K562 (cell line): Measurements from ENCODE around the gene SLC39A6. TPM values are rescaled to one million over a fixed set of nuclear protein-coding genes. Genes with fewer than 3 reads are reported as not detected.

Experiments
- ATAC-seq: fragments of 200-7000 bp; cut with Tn5 transposase; 3 replicates; pipeline ENCODE4 v1.9.1; 2020; ENCODE audit warnings: moderate library complexity
- BruUV-seq: library from RNA; stranded (reverse); fragments of 400-500 nt; replicated peaks from 2 replicates; lab custom pipeline; 2021; lab: Mats Ljungman, UMichigan
- CTCF ChIA-PET: fragments of 300-600 bp; formaldehyde crosslinking; extraction: SDS; loops from one replicate; lab custom pipeline; 2021; ENCODE audit warnings: low intra/inter-chr PET ratio; lab: Yijun Ruan, JAX
- POLR2A ChIA-PET: fragments of 300-600, 350-650 bp; sonication (Branson Sonifier 250); formaldehyde crosslinking; extraction: SDS; loops from one replicate; lab custom pipeline; 2021; ENCODE audit warnings: antibody characterized with exemption, inconsistent platforms; lab: Yijun Ruan, JAX
- DNase-seq, 4 experiments: peaks; one replicate each; pipeline versions ENCODE4 v3.0.0 to v3.0.0-alpha.2; 2011 to 2018; ENCODE audit warnings: low spot score in 3 of 4, mixed read lengths in 3 of 4; ENCODE audit errors: extremely low read depth in 1 of 4
- FAIRE-seq: peaks from 2 replicates; lab custom pipeline; 2011; peaks lifted over from hg19 to GRCh38; lab: Jason Lieb, UNC
- H2AFZ ChIP-seq: 2 replicates; pipeline ENCODE4 v1.6.0; 2011; ENCODE audit warnings: low read depth, low read length, control low read depth, inconsistent platforms
- H3K27ac ChIP-seq: fragments of 200-600 bp; 3 replicates; pipeline ENCODE4 v1.8.0; 2011; ENCODE audit warnings: low read depth, mild to moderate bottlenecking, control low read depth, inconsistent platforms, low read length, moderate library complexity, mixed read lengths; ENCODE audit errors: extremely low read depth
- H3K27me3 ChIP-seq, 2 experiments: fragments of 300-600 bp in 1 of 2; 2 replicates in 1 of 2; 3 replicates in 1 of 2; pipeline versions ENCODE4 v1.6.0 to v1.8.0; 2011; ENCODE audit warnings: inconsistent platforms in 2 of 2, low read length in 2 of 2, mild to moderate bottlenecking in 1 of 2, mixed read lengths in 1 of 2, moderate library complexity in 1 of 2; ENCODE audit not compliant: control insufficient read depth in 2 of 2, insufficient read depth in 2 of 2
- H3K36me3 ChIP-seq: fragments of 300-600 bp; 3 replicates; pipeline ENCODE4 v1.8.0; 2011; ENCODE audit warnings: mild to moderate bottlenecking, low read length, inconsistent platforms; ENCODE audit not compliant: control insufficient read depth, insufficient read depth
- H3K4me1 ChIP-seq, 2 experiments: fragments of 200-600 bp in 1 of 2; replicated peaks in 1 of 2; 2 replicates in 1 of 2; 3 replicates in 1 of 2; pipeline versions ENCODE4 v1.5.1 to v1.8.0; 2011; ENCODE audit warnings: inconsistent platforms in 2 of 2, low read length in 2 of 2, mild to moderate bottlenecking in 1 of 2, mixed read lengths in 1 of 2, moderate library complexity in 1 of 2; ENCODE audit not compliant: control insufficient read depth in 2 of 2, insufficient read depth in 2 of 2
- H3K4me2 ChIP-seq: 2 replicates; pipeline ENCODE4 v1.6.1; 2011; ENCODE audit warnings: low read length, control low read depth, inconsistent platforms, mixed read lengths; ENCODE audit not compliant: insufficient read depth
- H3K4me3 ChIP-seq: fragments of 200-600 bp; sonication (generic), shearing (Covaris generic); 2 replicates; pipeline ENCODE4 v1.5.1; 2016; ENCODE audit warnings: control low read depth, inconsistent platforms
- H3K79me2 ChIP-seq: fragments of 200-600 bp; 3 replicates; pipeline ENCODE4 v1.8.0; 2011; ENCODE audit warnings: low read length, inconsistent platforms; ENCODE audit not compliant: control insufficient read depth, insufficient read depth
- H3K9ac ChIP-seq, 2 experiments: 2 replicates each; pipeline versions ENCODE4 v1.6.0 to v1.6.1; 2011; ENCODE audit warnings: low read depth in 2 of 2, low read length in 2 of 2, control low read depth in 1 of 2, inconsistent platforms in 1 of 2, mild to moderate bottlenecking in 1 of 2, mixed read lengths in 1 of 2; ENCODE audit not compliant: insufficient read depth in 1 of 2
- H3K9me1 ChIP-seq: one replicate; pipeline ENCODE4 v1.6.0; 2011; ENCODE audit warnings: inconsistent platforms, mild to moderate bottlenecking, low read length, moderate library complexity; ENCODE audit not compliant: control insufficient read depth, insufficient read depth
- H3K9me3 ChIP-seq: replicated peaks from 2 replicates; pipeline ENCODE4 v1.5.1; 2011; ENCODE audit warnings: low read depth, low read length, inconsistent platforms; ENCODE audit not compliant: control insufficient read depth, insufficient read depth
- H4K20me1 ChIP-seq: replicated peaks from 2 replicates; pipeline ENCODE4 v1.6.1; 2011; ENCODE audit warnings: low read length, inconsistent platforms, mixed read lengths; ENCODE audit not compliant: control insufficient read depth, insufficient read depth
- CREB3 ChIP-seq: fragments of 450-650 bp; conservative IDR thresholded peaks from 2 replicates; pipeline ENCODE4 v1.6.1; 2016; ENCODE audit warnings: missing genetic modification characterization, low read depth, mild to moderate bottlenecking, missing compliant biosample characterization, moderate library complexity
- FOS ChIP-seq: IDR thresholded peaks from 3 replicates; pipeline ENCODE4 v1.6.1; 2011; ENCODE audit not compliant: insufficient read length; ENCODE audit errors: extremely low read depth
- KLF6 ChIP-seq: fragments of 250-450 bp; sonication (Bioruptor Pico); IDR thresholded peaks from 2 replicates; pipeline ENCODE4 v1.4.0; 2020; ENCODE audit warnings: mild to moderate bottlenecking, moderate library complexity, borderline replicate concordance
- LEF1 ChIP-seq: fragments of 450-650 bp; IDR thresholded peaks from 2 replicates; pipeline ENCODE4 v1.6.1; 2016; ENCODE audit warnings: mild to moderate bottlenecking
- MLX ChIP-seq, 2 experiments: fragments of 450-650 bp in 1 of 2; sonication (generic) in 1 of 2; formaldehyde crosslinking; conservative IDR thresholded peaks; 2 replicates each; pipeline versions ENCODE4 v1.4.0 to v1.8.1; 2020 to 2022; ENCODE audit warnings: mild to moderate bottlenecking in 1 of 2, missing genetic modification reagents in 1 of 2
- MTF1 ChIP-seq: fragments of 250-450 bp; sonication (Bioruptor Pico); IDR thresholded peaks from 2 replicates; pipeline ENCODE4 v1.9.0; 2021; ENCODE audit warnings: moderate library complexity, mild to moderate bottlenecking, inconsistent platforms, borderline replicate concordance
- NCOA4 ChIP-seq: fragments of 450-650 bp; IDR thresholded peaks from 2 replicates; pipeline ENCODE4 v1.6.1; 2018; ENCODE audit warnings: mild to moderate bottlenecking; ENCODE audit not compliant: partially characterized antibody
- PHB2 ChIP-seq: fragments of 450-650 bp; IDR thresholded peaks from 2 replicates; pipeline ENCODE4 v1.6.1; 2017; ENCODE audit warnings: low read depth
- PHF8 ChIP-seq: fragments of 200-600 bp; sonication (generic); IDR thresholded peaks from 2 replicates; pipeline ENCODE4 v1.6.1; 2012; ENCODE audit warnings: mixed run types, mild to moderate bottlenecking, inconsistent platforms, low read length, moderate library complexity, borderline replicate concordance
- SRSF7 ChIP-seq: fragments of 200-400 bp; formaldehyde crosslinking; optimal IDR thresholded peaks from 2 replicates; pipeline ENCODE3; 2017; ENCODE audit warnings: mild to moderate bottlenecking, low read depth, low read length
- ZNF408 ChIP-seq: fragments of 250-450 bp; sonication (Bioruptor Pico); IDR thresholded peaks from 2 replicates; pipeline ENCODE4 v1.4.0; 2020; ENCODE audit warnings: low read depth, mild to moderate bottlenecking, moderate library complexity
- ZNF644 ChIP-seq: fragments of 200-800 bp; sonication (Bioruptor generic); IDR thresholded peaks from 2 replicates; pipeline ENCODE4 v1.6.1; 2016; ENCODE audit warnings: low read depth, missing genetic modification characterization, missing compliant biosample characterization
- WGBS: fragments of 100-300 bp; shearing (Covaris generic); methylation state at CpG from one replicate; pipeline ENCODE4 v1.1.6; 2016; ENCODE audit warnings: low coverage, mixed read lengths; ENCODE audit not compliant: insufficient coverage; ENCODE audit errors: missing lambda C conversion rate; 5-methylcytosine and 5-hydroxymethylcytosine counted together
- in situ Hi-C: fragments of 300-500 bp; cut with MboI; formaldehyde crosslinking; loops from 4 replicates; pipeline ENCODE4 v1.15.0; 2018; ENCODE audit warnings: inconsistent platforms, mixed read lengths
- intact Hi-C: fragments of 100-400 bp; cut with micrococcal nuclease; formaldehyde crosslinking; loops from 2 replicates; pipeline ENCODE4 v1.14.2; 2022
- polyA plus RNA-seq, 8 experiments: library from polyadenylated mRNA; depleted of rRNA in 4 of 8; stranded (reverse) in 5 of 8; unstranded in 3 of 8; fragments of >200 nt; fragmentation: Nextera tagmentation in 2 of 8; fragmentation: Illumina TruSeq in 1 of 8; extraction: Ambion mirVana in 2 of 8; extraction: Trizol in 1 of 8; gene quantifications; 2 replicates each; pipeline versions ENCODE4 v1.2.1 to v1.2.3, GENCODE V29; 2011 to 2014; ENCODE audit warnings: inconsistent platforms in 1 of 8, missing spikeins in 1 of 8
- total RNA-seq, 7 experiments: library from RNA; depleted of rRNA in 6 of 7; stranded (reverse); fragments of >200 nt in 6 of 7; fragmentation: Illumina TruSeq in 2 of 7; extraction: Trizol in 2 of 7; gene quantifications; 2 replicates each; pipeline versions ENCODE4 v1.2.1 to v1.2.3, GENCODE V29; 2011 to 2021; ENCODE audit warnings: low replicate concordance in 1 of 7
- TF ChIP-seq, protein P1 (sequence below): fragments of 200-400 bp; formaldehyde crosslinking; IDR thresholded peaks from 2 replicates; pipeline ENCODE4 v1.6.1; 2017; ENCODE audit warnings: mild to moderate bottlenecking, low read depth, low read length, moderate library complexity
- TF ChIP-seq, protein P2 (sequence below): fragments of 450-650 bp; IDR thresholded peaks from 2 replicates; pipeline ENCODE4 v1.6.1; 2016; ENCODE audit warnings: low read depth, mild to moderate bottlenecking, moderate library complexity
- TF ChIP-seq, protein P3 (sequence below): fragments of 250-450 bp; sonication (Bioruptor Pico); IDR thresholded peaks from 2 replicates; pipeline ENCODE4 v1.9.0; 2021; ENCODE audit warnings: mild to moderate bottlenecking

The SLC39A6 gene
- total and polyA plus RNA-seq, 9 of the 15 experiments (the other 6 are each of a cell fraction or from before 2014, with no cell fraction given) = 5.6 to 23.8 (median 17.4) TPM

DNA sequence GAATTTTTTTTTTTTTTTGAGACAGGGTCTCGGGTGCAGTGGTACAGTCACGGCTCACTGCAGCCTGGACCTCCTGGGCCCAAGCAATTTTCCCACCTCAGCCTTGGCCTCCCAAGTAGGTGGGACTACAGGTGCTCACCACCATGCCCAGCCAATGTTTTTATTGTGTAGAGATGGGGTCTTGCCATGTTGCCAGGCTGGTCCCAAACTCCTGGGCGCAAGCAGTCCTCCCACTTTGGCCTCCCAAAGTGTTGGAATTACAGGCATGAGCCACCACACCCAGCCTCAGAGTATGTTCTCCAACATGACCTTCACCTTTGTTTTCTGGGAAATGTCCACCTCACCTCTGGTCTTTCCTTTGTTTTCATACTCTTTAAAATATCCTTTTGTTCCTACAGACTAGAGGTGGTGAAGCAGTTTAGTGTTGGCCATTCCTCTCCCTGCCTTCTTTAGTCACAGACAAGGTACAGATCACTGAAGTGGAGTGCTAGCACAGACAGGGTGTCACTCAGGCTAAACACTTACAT is 38.6 kb upstream of the SLC39A6 start:
- 94% methylated on average over 3 of the region's 3 CpGs for WGBS
- no peaks in the 10 kb centered on the region for H3K9me1 ChIP-seq
- no peaks in the 10 kb centered on the region for H3K4me1 ChIP-seq
- ATAC-seq (peak; percentile 19; the same call in 1 of the 3 replicates), DNase-seq (no peak), FAIRE-seq (no peak)
- H2AFZ ChIP-seq = no peak overlapping the region
- BruUV-seq = no TSS peak
- in situ Hi-C loops (no loop called here), intact Hi-C loops (no loop called here)
- H3K9me3 ChIP-seq = no peaks in the 10 kb centered on the region
- no peak overlapping the region for H3K4me3 ChIP-seq
- H4K20me1 ChIP-seq = no peaks in the 10 kb centered on the region
- ChIA-PET CTCF (no interaction called here), POLR2A (no interaction called here)
- H3K79me2 ChIP-seq = no peaks in the 10 kb centered on the region
- no peak overlapping the region for H3K9ac ChIP-seq
- peaks cover 90% of the 10 kb centered on the region for H3K36me3 ChIP-seq
- H3K27me3 ChIP-seq = no peaks in the 10 kb centered on the region
- no peak overlapping the region for H3K4me2 ChIP-seq
- no peak overlapping the region for H3K27ac ChIP-seq
- TF ChIP-seq LEF1 (no peak), NCOA4 (no peak), CREB3 (no peak), PHF8 (no peak), PHB2 (no peak), FOS (no peak), ZNF644 (no peak), MLX (CRISPR knock-in tag; conservative IDR thresholded peaks at IDR 0.05) (no peak), SRSF7 (no peak), KLF6 (CRISPR knock-in tag) (no peak), MTF1 (CRISPR knock-in tag) (no peak), ZNF408 (no peak)
- TF ChIP-seq, protein P1, sequence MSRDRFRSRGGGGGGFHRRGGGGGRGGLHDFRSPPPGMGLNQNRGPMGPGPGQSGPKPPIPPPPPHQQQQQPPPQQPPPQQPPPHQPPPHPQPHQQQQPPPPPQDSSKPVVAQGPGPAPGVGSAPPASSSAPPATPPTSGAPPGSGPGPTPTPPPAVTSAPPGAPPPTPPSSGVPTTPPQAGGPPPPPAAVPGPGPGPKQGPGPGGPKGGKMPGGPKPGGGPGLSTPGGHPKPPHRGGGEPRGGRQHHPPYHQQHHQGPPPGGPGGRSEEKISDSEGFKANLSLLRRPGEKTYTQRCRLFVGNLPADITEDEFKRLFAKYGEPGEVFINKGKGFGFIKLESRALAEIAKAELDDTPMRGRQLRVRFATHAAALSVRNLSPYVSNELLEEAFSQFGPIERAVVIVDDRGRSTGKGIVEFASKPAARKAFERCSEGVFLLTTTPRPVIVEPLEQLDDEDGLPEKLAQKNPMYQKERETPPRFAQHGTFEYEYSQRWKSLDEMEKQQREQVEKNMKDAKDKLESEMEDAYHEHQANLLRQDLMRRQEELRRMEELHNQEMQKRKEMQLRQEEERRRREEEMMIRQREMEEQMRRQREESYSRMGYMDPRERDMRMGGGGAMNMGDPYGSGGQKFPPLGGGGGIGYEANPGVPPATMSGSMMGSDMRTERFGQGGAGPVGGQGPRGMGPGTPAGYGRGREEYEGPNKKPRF = no peak
- TF ChIP-seq, protein P2, sequence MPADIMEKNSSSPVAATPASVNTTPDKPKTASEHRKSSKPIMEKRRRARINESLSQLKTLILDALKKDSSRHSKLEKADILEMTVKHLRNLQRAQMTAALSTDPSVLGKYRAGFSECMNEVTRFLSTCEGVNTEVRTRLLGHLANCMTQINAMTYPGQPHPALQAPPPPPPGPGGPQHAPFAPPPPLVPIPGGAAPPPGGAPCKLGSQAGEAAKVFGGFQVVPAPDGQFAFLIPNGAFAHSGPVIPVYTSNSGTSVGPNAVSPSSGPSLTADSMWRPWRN = no peak
- TF ChIP-seq, protein P3, sequence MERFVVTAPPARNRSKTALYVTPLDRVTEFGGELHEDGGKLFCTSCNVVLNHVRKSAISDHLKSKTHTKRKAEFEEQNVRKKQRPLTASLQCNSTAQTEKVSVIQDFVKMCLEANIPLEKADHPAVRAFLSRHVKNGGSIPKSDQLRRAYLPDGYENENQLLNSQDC (CRISPR knock-in tag) = no peak
